HepG2 (cell line): ENCODE results near the gene DENND11. TPM values are rescaled to one million over a fixed set of nuclear protein-coding genes. Genes with fewer than 3 reads are reported as not detected.
A peak's percentile ranks its signal among the peaks of the same experiment; 100 is the strongest.

Source experiments
- ATAC-seq: fragments of 200-7000 bp; cut with Tn5 transposase; 3 replicates; pipeline ENCODE4 v1.9.1; 2020; ENCODE audit warnings: mild to moderate bottlenecking, moderate library complexity
- BruUV-seq: library from RNA; stranded (reverse); fragments of 400-500 nt; replicated peaks from 2 replicates; lab custom pipeline; 2021; lab: Mats Ljungman, UMichigan
- CTCF ChIA-PET: fragments of 300-600 bp; formaldehyde crosslinking; extraction: SDS; loops from one replicate; lab custom pipeline; 2021; ENCODE audit warnings: low total read pairs, inconsistent platforms, low intra/inter-chr PET ratio; lab: Yijun Ruan, JAX
- POLR2A ChIA-PET: fragments of 350-600 bp; sonication (Branson Sonifier 250); formaldehyde crosslinking; loops from one replicate; lab custom pipeline; 2020; ENCODE audit warnings: antibody characterized with exemption, inconsistent platforms; lab: Yijun Ruan, JAX
- DNase-seq: peaks from one replicate; pipeline ENCODE4 v3.0.0-alpha.2; 2015; ENCODE audit warnings: low spot score
- FAIRE-seq: peaks from 3 replicates; lab custom pipeline; 2011; peaks lifted over from hg19 to GRCh38; lab: Jason Lieb, UNC
- H2AFZ ChIP-seq: one replicate; pipeline ENCODE4 v1.6.1; 2011; ENCODE audit warnings: low read length, inconsistent platforms
- H3K27ac ChIP-seq: fragments of 300-600 bp; 3 replicates; pipeline ENCODE4 v1.8.0; 2011; ENCODE audit warnings: mixed run types, mild to moderate bottlenecking, mixed read lengths, low read length, inconsistent platforms; ENCODE audit not compliant: insufficient read depth; ENCODE audit errors: extremely low read length
- H3K27me3 ChIP-seq, 2 experiments: fragments of 200-600 bp in 1 of 2; 2 replicates in 1 of 2; 3 replicates in 1 of 2; pipeline versions ENCODE4 v1.6.0 to v1.8.0; 2011; ENCODE audit warnings: low read length in 2 of 2, mild to moderate bottlenecking in 2 of 2, moderate library complexity in 2 of 2, inconsistent platforms in 1 of 2; ENCODE audit not compliant: insufficient read depth in 2 of 2, control insufficient read depth in 1 of 2
- H3K36me3 ChIP-seq, 2 experiments: fragments of 200-600 bp in 1 of 2; replicated peaks in 1 of 2; 2 replicates in 1 of 2; 3 replicates in 1 of 2; pipeline versions ENCODE4 v1.5.1 to v1.8.0; 2011; ENCODE audit warnings: low read length in 2 of 2, inconsistent platforms in 1 of 2; ENCODE audit not compliant: insufficient read depth in 2 of 2, control insufficient read depth in 1 of 2
- H3K4me1 ChIP-seq: 2 replicates; pipeline ENCODE4 v1.5.1; 2012; ENCODE audit warnings: low read length, inconsistent platforms; ENCODE audit not compliant: insufficient read depth
- H3K4me2 ChIP-seq: 2 replicates; pipeline ENCODE4 v1.6.0; 2011; ENCODE audit warnings: low read depth, low read length, inconsistent platforms
- H3K4me3 ChIP-seq, 3 experiments: fragments of 200-600 bp in 1 of 3; sonication (generic), shearing (Covaris generic) in 1 of 3; replicated peaks in 1 of 3; 2 replicates each; pipeline ENCODE4 v1.5.1; 2011 to 2016; ENCODE audit warnings: low read length in 3 of 3, inconsistent platforms in 2 of 3, low read depth in 2 of 3, mild to moderate bottlenecking in 2 of 3, control low read depth in 1 of 3, mixed read lengths in 1 of 3; ENCODE audit not compliant: insufficient read depth in 1 of 3
- H3K79me2 ChIP-seq: one replicate; pipeline ENCODE4 v1.6.1; 2011; ENCODE audit warnings: low read length, inconsistent platforms; ENCODE audit not compliant: insufficient read depth
- H3K9ac ChIP-seq: 2 replicates; pipeline ENCODE4 v1.6.0; 2011; ENCODE audit warnings: mild to moderate bottlenecking, low read depth, low read length, inconsistent platforms; ENCODE audit not compliant: insufficient read depth
- H3K9me3 ChIP-seq: 2 replicates; pipeline ENCODE4 v1.5.1; 2012; ENCODE audit warnings: mild to moderate bottlenecking, low read length
- H4K20me1 ChIP-seq: 2 replicates; pipeline ENCODE4 v1.6.0; 2011; ENCODE audit warnings: inconsistent platforms, mild to moderate bottlenecking, low read length, moderate library complexity; ENCODE audit not compliant: insufficient read depth
- BHLHE40 ChIP-seq: IDR thresholded peaks from 2 replicates; pipeline ENCODE4 v1.6.1; 2011; ENCODE audit warnings: low read length, improper control_type of control experiment
- BRF2 ChIP-seq: sonication (generic); formaldehyde crosslinking; IDR thresholded peaks from 2 replicates; pipeline ENCODE4 v1.8.1; 2022; ENCODE audit warnings: mild to moderate bottlenecking, missing genetic modification reagents
- CREM ChIP-seq, 2 experiments: sonication (generic) in 1 of 2; formaldehyde crosslinking in 1 of 2; IDR thresholded peaks; 2 replicates each; pipeline versions ENCODE4 v1.4.0 to v1.6.1; 2016 to 2020; ENCODE audit warnings: antibody characterized with exemption in 1 of 2, mild to moderate bottlenecking in 1 of 2, missing genetic modification reagents in 1 of 2
- HDAC6 ChIP-seq: fragments of 200-600 bp; sonication (generic); IDR thresholded peaks from 2 replicates; pipeline ENCODE4 v1.7.0; 2017; ENCODE audit warnings: mild to moderate bottlenecking, antibody characterized with exemption, low read length, low read depth
- HNRNPK ChIP-seq: fragments of 200-400 bp; formaldehyde crosslinking; IDR thresholded peaks from 2 replicates; pipeline ENCODE4 v1.6.1; 2018; ENCODE audit warnings: low read length, low read depth, moderate library complexity, mild to moderate bottlenecking; ENCODE audit not compliant: poor library complexity, severe bottlenecking
- HNRNPL ChIP-seq: fragments of 200-400 bp; formaldehyde crosslinking; IDR thresholded peaks from 2 replicates; pipeline ENCODE4 v1.6.1; 2017; ENCODE audit warnings: mild to moderate bottlenecking, low read depth, low read length
- MXI1 ChIP-seq: IDR thresholded peaks from 3 replicates; pipeline ENCODE4 v1.6.1; 2012; ENCODE audit warnings: low read depth, low read length, inconsistent platforms, borderline replicate concordance
- PHF20 ChIP-seq: sonication (generic); formaldehyde crosslinking; IDR thresholded peaks from 2 replicates; pipeline ENCODE4 v1.5.0; 2020; ENCODE audit warnings: mild to moderate bottlenecking, missing genetic modification reagents
- POLR2G ChIP-seq: fragments of 200-400 bp; formaldehyde crosslinking; IDR thresholded peaks from 2 replicates; pipeline ENCODE4 v1.6.1; 2018; ENCODE audit warnings: mild to moderate bottlenecking, low read depth, low read length, moderate library complexity
- PPARG ChIP-seq: conservative IDR thresholded peaks from 2 replicates; pipeline ENCODE4 v1.6.1; 2016; ENCODE audit warnings: missing biosample characterization, missing genetic modification reagents
- PTBP1 ChIP-seq: fragments of 200-400 bp; formaldehyde crosslinking; IDR thresholded peaks from 2 replicates; pipeline ENCODE4 v1.6.1; 2018; ENCODE audit warnings: low read length, low read depth; ENCODE audit not compliant: poor library complexity, severe bottlenecking
- SOX13 ChIP-seq, 3 experiments: fragments of 450-650 bp in 1 of 3; sonication (generic) in 1 of 3; formaldehyde crosslinking in 1 of 3; IDR thresholded peaks in 2 of 3; conservative IDR thresholded peaks in 1 of 3; 2 replicates each; pipeline versions ENCODE4 v1.5.0 to v1.6.1; 2016 to 2020; ENCODE audit warnings: antibody characterized with exemption in 1 of 3, mild to moderate bottlenecking in 1 of 3, missing compliant biosample characterization in 1 of 3, missing genetic modification reagents in 1 of 3, moderate library complexity in 1 of 3
- ZBTB20 ChIP-seq: sonication (generic); formaldehyde crosslinking; IDR thresholded peaks from 2 replicates; pipeline ENCODE4 v1.8.1; 2023; ENCODE audit warnings: missing genetic modification reagents, low read depth, mild to moderate bottlenecking, borderline replicate concordance
- ZNF780A ChIP-seq: sonication (generic); formaldehyde crosslinking; IDR thresholded peaks from 2 replicates; pipeline ENCODE4 v1.8.0; 2022; ENCODE audit warnings: mild to moderate bottlenecking, missing genetic modification reagents, moderate library complexity
- ZNF816 ChIP-seq: sonication (generic); formaldehyde crosslinking; IDR thresholded peaks from 2 replicates; pipeline ENCODE4 v1.8.0; 2022; ENCODE audit warnings: missing genetic modification reagents, mild to moderate bottlenecking, borderline replicate concordance
- WGBS: methylation state at CpG from one replicate; pipeline ENCODE4 v1.1.6; 2017; ENCODE audit warnings: low lambda C conversion rate; 5-methylcytosine and 5-hydroxymethylcytosine counted together
- in situ Hi-C: cut with HindIII; loops from 2 replicates; pipeline ENCODE4 v1.10.0; 2017; ENCODE audit warnings: low pct_unique_long_range_greater_than_20kb; ENCODE audit not compliant: extremely low pct_ligation_motif_present
- intact Hi-C: fragments of 100-400 bp; cut with micrococcal nuclease; formaldehyde crosslinking; loops from one replicate; pipeline ENCODE4 v1.10.0; 2022; ENCODE audit not compliant: unreplicated experiment
- polyA plus RNA-seq, 8 experiments: library from polyadenylated mRNA; depleted of rRNA in 3 of 8; stranded (reverse) in 7 of 8; unstranded in 1 of 8; fragments of >200 nt; fragmentation: Illumina TruSeq in 4 of 8; extraction: Trizol in 4 of 8; gene quantifications; 2 replicates each; pipeline versions ENCODE4 v1.2.1 to v1.2.3, GENCODE V29; 2011 to 2016; ENCODE audit warnings: low read depth in 4 of 8, missing spikeins in 1 of 8, mixed read lengths in 1 of 8; ENCODE audit not compliant: insufficient read depth in 1 of 8
- total RNA-seq, 5 experiments: library from RNA; depleted of rRNA; stranded (reverse); fragments of >200 nt; fragmentation: Illumina TruSeq; extraction: Trizol; gene quantifications; 2 replicates each; pipeline ENCODE4 v1.2.3, GENCODE V29; 2016; ENCODE audit warnings: low read depth in 1 of 5

The DENND11 gene
- total and polyA plus RNA-seq, 2 of the 13 experiments (the other 11 are each of a cell fraction or from before 2014, with no cell fraction given) = 7.1 to 10.5 TPM

- H3K27ac ChIP-seq = no peak overlapping the region
- H3K4me2 ChIP-seq = no peak overlapping the region
- no peak overlapping the region for H3K9ac ChIP-seq
- TF ChIP-seq PHF20 (CRISPR knock-in tag) (no peak), ZBTB20 (CRISPR knock-in tag) (no peak), HDAC6 (no peak), CREM (IDR thresholded peaks at IDR 0.05) (no peak), CREM (CRISPR knock-in tag; IDR thresholded peaks at IDR 0.05) (no peak), MXI1 (no peak), HNRNPL (no peak)
- no peaks in the 10 kb centered on the region for H4K20me1 ChIP-seq
- ATAC-seq (no peak), DNase-seq (no peak), FAIRE-seq (no peak)
- ChIA-PET CTCF (no interaction called here), POLR2A (no interaction called here)
- no peaks in the 10 kb centered on the region for H3K36me3 ChIP-seq
- H3K4me3 ChIP-seq = no peak overlapping the region
- no peaks in the 10 kb centered on the region for H3K27me3 ChIP-seq
- no peaks in the 10 kb centered on the region for H3K79me2 ChIP-seq
- no peak overlapping the region for H2AFZ ChIP-seq
- 91% methylated on average over 1 of the region's 1 CpG for WGBS
- intact Hi-C loops (no loop called here), in situ Hi-C loops (no loop called here)
- H3K9me3 ChIP-seq = no peaks in the 10 kb centered on the region
- BruUV-seq = no TSS peak
- peaks cover 14% of the 10 kb centered on the region for H3K4me1 ChIP-seq
Observed at GRCh38 chr7:141717450-141717849, 15.5 kb upstream of the DENND11 start.

DNA sequence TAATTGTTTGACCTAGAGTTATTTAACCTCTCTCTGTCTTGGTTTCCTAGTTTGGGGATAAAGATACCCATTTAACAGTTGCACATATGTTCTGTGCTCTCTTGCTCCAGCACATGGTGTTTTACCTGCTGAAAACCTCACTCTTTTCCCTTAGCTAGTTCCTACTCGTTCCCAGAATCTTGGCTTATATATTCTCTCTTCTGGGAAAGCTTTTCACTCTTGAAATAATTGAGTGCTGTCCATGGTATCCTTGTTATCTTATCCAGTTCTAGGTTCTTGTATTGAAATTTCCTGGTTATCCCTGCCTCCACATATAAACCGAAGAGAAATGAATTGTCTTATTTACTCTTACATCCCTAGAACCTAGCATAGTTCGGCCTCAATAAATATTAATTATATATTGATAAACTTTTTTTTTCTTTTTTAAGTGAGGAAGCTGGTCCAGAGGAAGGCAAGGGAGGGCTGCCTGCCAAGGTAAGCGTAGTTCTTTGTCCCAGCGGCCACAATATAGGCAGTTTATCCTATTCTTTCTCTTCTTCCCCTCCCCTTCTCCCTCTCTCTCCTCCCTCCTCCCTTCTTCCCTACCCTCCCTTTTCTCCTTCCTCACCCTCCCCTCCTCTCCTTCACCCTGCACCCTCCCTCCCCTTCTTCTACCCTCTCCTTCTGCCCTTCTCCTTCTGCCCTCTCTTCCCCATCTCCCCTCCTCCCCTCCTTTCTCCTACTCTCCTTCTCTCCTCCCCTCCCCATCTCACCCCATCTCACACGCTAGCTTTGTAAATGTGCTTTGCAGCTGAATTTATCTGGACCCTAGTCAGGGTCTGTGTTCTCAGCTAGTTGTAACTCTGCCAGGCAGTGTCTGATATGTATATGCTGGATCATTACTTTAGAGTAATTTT lies 14.1 kb upstream of the DENND11 start:
- BruUV-seq = no TSS peak
- no peak for ATAC-seq
- no peak for TF ChIP-seq BHLHE40
- TF ChIP-seq PPARG (CRISPR knock-in tag) = no peak
- no peak for TF ChIP-seq POLR2G
- no peak for TF ChIP-seq ZNF780A (CRISPR knock-in tag)
- TF ChIP-seq HNRNPK = peak; percentile 92
- no peak for TF ChIP-seq BRF2 (CRISPR knock-in tag)
- no peak for TF ChIP-seq ZNF816 (CRISPR knock-in tag)
- no peak for TF ChIP-seq PTBP1
- TF ChIP-seq SOX13 (IDR thresholded peaks at IDR 0.05) = no peak
- TF ChIP-seq SOX13 (CRISPR knock-in tag; conservative IDR thresholded peaks at IDR 0.05 in 1 of 2, IDR thresholded peaks at IDR 0.05 in 1 of 2) = no peak

More for the DNA sequence above, 14.1 kb upstream of the DENND11 start:
- H3K9ac ChIP-seq = no peak overlapping the region
- H3K4me3 ChIP-seq = no peak overlapping the region
- no peaks in the 10 kb centered on the region for H3K9me3 ChIP-seq
- in situ Hi-C loops (no loop called here), intact Hi-C loops (no loop called here)
- peaks cover 14% of the 10 kb centered on the region for H3K4me1 ChIP-seq
- CTCF ChIA-PET = no interaction called here
- no peak overlapping the region for H2AFZ ChIP-seq
- no peaks in the 10 kb centered on the region for H3K79me2 ChIP-seq
- no peak for DNase-seq
- H3K27ac ChIP-seq = no peak overlapping the region
- H4K20me1 ChIP-seq = no peaks in the 10 kb centered on the region
- POLR2A ChIA-PET = interaction anchor here (0.9 to 1.6 kb wide), 2 partner anchors 20 to 22 kb away, joined by 3 read pairs; partner anchors contain the start of gene SSBP1
- H3K27me3 ChIP-seq = no peaks in the 10 kb centered on the region; a peak in 1 of 5 replicates
- no peak for FAIRE-seq
- no peaks in the 10 kb centered on the region for H3K36me3 ChIP-seq
- 43% methylated on average over 6 of the region's 6 CpGs for WGBS
- no peak overlapping the region for H3K4me2 ChIP-seq
